Measurements from ENCODE around the gene VNN1. TPM values are rescaled to one million over a fixed set of nuclear protein-coding genes. Genes with fewer than 3 reads are reported as not detected.

The VNN1 gene
- polyA plus RNA-seq, 1 donor from 2014 or later, result not detected

DNA sequence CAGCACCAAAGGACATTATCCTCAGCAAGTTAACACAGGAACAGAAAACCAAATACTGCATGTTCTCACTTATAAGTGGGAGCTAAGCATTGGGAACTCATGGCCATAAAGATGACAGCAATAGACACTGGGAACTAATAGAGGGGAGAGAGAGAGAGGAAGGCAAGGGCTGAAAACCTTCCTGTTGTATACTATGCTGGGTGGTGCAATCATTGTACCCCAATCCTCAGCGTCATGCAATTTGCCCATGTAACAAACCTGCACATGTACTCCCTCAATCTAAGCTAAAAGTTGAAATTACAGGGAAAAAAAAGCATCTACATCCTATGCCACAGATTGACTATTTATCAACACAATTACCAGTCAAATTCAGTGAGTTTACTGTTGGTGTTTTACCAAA is 20.0 kb upstream of the VNN1 start:
- H3K9me3 ChIP-seq (ENCODE audit: low read length), result no peaks in the 10 kb centered on the region
- H3K4me2 ChIP-seq (ENCODE audit: low read length), result no peak overlapping the region
- no peak overlapping the region for H3K27ac ChIP-seq (ENCODE audit: low read length)
- H3K9me2 ChIP-seq (ENCODE audit: insufficient read depth, low read length), result no peaks in the 10 kb centered on the region
- H2AFZ ChIP-seq (ENCODE audit: low read depth, low read length), result no peak overlapping the region
- no peaks in the 10 kb centered on the region for H3K36me3 ChIP-seq (ENCODE audit: insufficient read depth, low read length)
- TF ChIP-seq POLR2AphosphoS5 (IDR thresholded peaks at IDR 0.05) (no peak), EZH2 (IDR thresholded peaks at IDR 0.05; ENCODE audit: borderline replicate concordance, insufficient read depth, low read length, poor library complexity, severe bottlenecking) (no peak), SMC3 (conservative IDR thresholded peaks at IDR 0.05; ENCODE audit: poor library complexity) (no peak), EP300 (conservative IDR thresholded peaks at IDR 0.05; ENCODE audit: poor library complexity, severe bottlenecking) (no peak), TAF1 (IDR thresholded peaks at IDR 0.05; ENCODE audit: low read depth) (no peak), MXI1 (conservative IDR thresholded peaks at IDR 0.05; ENCODE audit: poor library complexity, severe bottlenecking) (no peak), RAD21 (conservative IDR thresholded peaks at IDR 0.05) (no peak)
- TF ChIP-seq, protein P1, sequence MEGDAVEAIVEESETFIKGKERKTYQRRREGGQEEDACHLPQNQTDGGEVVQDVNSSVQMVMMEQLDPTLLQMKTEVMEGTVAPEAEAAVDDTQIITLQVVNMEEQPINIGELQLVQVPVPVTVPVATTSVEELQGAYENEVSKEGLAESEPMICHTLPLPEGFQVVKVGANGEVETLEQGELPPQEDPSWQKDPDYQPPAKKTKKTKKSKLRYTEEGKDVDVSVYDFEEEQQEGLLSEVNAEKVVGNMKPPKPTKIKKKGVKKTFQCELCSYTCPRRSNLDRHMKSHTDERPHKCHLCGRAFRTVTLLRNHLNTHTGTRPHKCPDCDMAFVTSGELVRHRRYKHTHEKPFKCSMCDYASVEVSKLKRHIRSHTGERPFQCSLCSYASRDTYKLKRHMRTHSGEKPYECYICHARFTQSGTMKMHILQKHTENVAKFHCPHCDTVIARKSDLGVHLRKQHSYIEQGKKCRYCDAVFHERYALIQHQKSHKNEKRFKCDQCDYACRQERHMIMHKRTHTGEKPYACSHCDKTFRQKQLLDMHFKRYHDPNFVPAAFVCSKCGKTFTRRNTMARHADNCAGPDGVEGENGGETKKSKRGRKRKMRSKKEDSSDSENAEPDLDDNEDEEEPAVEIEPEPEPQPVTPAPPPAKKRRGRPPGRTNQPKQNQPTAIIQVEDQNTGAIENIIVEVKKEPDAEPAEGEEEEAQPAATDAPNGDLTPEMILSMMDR (IDR thresholded peaks at IDR 0.05; ENCODE audit: poor library complexity, severe bottlenecking), result no peak
- TF ChIP-seq, protein P2, sequence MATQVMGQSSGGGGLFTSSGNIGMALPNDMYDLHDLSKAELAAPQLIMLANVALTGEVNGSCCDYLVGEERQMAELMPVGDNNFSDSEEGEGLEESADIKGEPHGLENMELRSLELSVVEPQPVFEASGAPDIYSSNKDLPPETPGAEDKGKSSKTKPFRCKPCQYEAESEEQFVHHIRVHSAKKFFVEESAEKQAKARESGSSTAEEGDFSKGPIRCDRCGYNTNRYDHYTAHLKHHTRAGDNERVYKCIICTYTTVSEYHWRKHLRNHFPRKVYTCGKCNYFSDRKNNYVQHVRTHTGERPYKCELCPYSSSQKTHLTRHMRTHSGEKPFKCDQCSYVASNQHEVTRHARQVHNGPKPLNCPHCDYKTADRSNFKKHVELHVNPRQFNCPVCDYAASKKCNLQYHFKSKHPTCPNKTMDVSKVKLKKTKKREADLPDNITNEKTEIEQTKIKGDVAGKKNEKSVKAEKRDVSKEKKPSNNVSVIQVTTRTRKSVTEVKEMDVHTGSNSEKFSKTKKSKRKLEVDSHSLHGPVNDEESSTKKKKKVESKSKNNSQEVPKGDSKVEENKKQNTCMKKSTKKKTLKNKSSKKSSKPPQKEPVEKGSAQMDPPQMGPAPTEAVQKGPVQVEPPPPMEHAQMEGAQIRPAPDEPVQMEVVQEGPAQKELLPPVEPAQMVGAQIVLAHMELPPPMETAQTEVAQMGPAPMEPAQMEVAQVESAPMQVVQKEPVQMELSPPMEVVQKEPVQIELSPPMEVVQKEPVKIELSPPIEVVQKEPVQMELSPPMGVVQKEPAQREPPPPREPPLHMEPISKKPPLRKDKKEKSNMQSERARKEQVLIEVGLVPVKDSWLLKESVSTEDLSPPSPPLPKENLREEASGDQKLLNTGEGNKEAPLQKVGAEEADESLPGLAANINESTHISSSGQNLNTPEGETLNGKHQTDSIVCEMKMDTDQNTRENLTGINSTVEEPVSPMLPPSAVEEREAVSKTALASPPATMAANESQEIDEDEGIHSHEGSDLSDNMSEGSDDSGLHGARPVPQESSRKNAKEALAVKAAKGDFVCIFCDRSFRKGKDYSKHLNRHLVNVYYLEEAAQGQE (IDR thresholded peaks at IDR 0.05; ENCODE audit: borderline replicate concordance), result no peak
- H3K9ac ChIP-seq (ENCODE audit: low read length), result no peak overlapping the region
- no peaks in the 10 kb centered on the region for H3K79me2 ChIP-seq (replicated peaks; ENCODE audit: insufficient read depth, low read length)
- H4K20me1 ChIP-seq (ENCODE audit: insufficient read depth), result no peaks in the 10 kb centered on the region
- H3K4me3 ChIP-seq (ENCODE audit: low read length), result no peak overlapping the region
- H3F3A ChIP-seq (ENCODE audit: insufficient read depth, low read length, poor library complexity, severe bottlenecking), result no peaks in the 10 kb centered on the region
- H3K27me3 ChIP-seq (ENCODE audit: insufficient read depth, low read depth, low read length), result no peaks in the 10 kb centered on the region

DNA sequence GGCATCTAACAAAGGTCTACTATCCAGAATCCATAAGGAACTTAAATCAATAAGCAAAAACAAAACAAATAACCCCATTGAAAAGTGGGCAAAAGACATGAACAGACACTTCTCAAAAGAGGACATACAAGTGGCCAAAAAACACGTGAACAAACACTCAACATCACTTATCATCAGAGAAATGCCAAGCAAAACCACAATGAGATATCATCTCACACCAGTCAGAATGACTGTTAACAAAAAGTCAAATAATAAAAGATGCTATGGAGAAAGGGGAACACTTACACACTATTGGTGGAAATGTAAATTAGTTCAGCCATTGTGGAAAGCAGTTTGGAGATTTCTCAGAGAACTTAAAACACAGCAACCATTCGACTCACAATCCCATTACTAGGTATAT is 19.4 kb upstream of the VNN1 start:
- TF ChIP-seq RAD21 (conservative IDR thresholded peaks at IDR 0.05), result no peak
- TF ChIP-seq MXI1 (conservative IDR thresholded peaks at IDR 0.05; ENCODE audit: poor library complexity, severe bottlenecking), result no peak
- no peak for TF ChIP-seq EZH2 (IDR thresholded peaks at IDR 0.05; ENCODE audit: borderline replicate concordance, insufficient read depth, low read length, poor library complexity, severe bottlenecking)
- no peak for TF ChIP-seq TAF1 (IDR thresholded peaks at IDR 0.05; ENCODE audit: low read depth)
- TF ChIP-seq SMC3 (conservative IDR thresholded peaks at IDR 0.05; ENCODE audit: poor library complexity), result no peak
- TF ChIP-seq, protein P1 (IDR thresholded peaks at IDR 0.05; ENCODE audit: poor library complexity, severe bottlenecking), result no peak
- TF ChIP-seq POLR2AphosphoS5 (IDR thresholded peaks at IDR 0.05), result no peak
- TF ChIP-seq, protein P2 (IDR thresholded peaks at IDR 0.05; ENCODE audit: borderline replicate concordance), result no peak
- no peak for TF ChIP-seq EP300 (conservative IDR thresholded peaks at IDR 0.05; ENCODE audit: poor library complexity, severe bottlenecking)
- Histone ChIP-seq H3K36me3 (ENCODE audit: insufficient read depth, low read length) (no peaks in the 10 kb centered on the region), H3K4me3 (ENCODE audit: low read length) (no peak overlapping the region), H2AFZ (ENCODE audit: low read depth, low read length) (no peak overlapping the region), H4K20me1 (ENCODE audit: insufficient read depth) (no peaks in the 10 kb centered on the region), H3K27me3 (ENCODE audit: insufficient read depth, low read depth, low read length) (no peaks in the 10 kb centered on the region), H3K9me3 (ENCODE audit: low read length) (no peaks in the 10 kb centered on the region), H3K4me2 (ENCODE audit: low read length) (no peak overlapping the region), H3F3A (ENCODE audit: insufficient read depth, low read length, poor library complexity, severe bottlenecking) (no peaks in the 10 kb centered on the region), H3K9ac (ENCODE audit: low read length) (no peak overlapping the region), H3K79me2 (replicated peaks; ENCODE audit: insufficient read depth, low read length) (no peaks in the 10 kb centered on the region), H3K27ac (ENCODE audit: low read length) (no peak overlapping the region), H3K9me2 (ENCODE audit: insufficient read depth, low read length) (no peaks in the 10 kb centered on the region)
